NCI-H1694 (cell line): ENCODE data around the gene OR2A25.

Source experiments
- DNase-seq: peaks from one replicate; lab custom pipeline; 2025; lab: John Stamatoyannopoulos, UW

The OR2A25 gene

DNA sequence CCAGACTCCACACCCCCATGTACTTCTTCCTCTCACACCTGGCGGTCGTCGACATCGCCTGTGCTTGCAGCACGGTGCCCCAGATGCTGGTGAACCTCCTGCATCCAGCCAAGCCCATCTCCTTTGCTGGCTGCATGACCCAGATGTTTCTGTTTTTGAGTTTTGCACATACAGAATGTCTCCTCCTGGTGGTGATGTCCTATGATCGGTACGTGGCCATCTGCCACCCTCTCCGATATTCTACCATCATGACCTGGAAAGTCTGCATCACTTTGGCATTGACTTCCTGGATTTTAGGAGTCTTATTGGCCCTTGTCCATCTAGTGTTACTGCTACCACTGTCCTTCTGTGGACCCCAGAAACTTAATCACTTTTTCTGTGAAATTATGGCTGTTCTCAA, 4.8 kb downstream of the OR2A25 start:
- DNase-seq, result no peak

DNA sequence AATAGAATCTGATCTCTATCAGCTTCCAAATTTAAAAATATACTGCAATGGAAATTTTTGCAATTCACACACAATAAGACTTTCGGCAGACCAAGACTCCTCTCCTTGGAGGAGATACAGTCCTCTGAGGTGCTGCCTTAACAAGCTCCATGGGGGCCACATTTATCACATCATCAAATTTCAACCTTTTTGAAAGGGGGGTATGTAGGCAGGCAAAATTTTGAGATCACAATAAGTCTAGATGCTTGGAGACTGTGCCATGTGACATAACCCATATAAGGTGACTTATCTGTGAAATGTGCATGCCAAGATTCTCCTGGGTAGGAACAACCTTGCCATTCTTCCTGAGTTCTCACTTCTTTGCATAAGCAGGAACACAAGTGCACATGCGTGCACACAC, 16.4 kb downstream of the OR2A25 start, which contains the start of gene OR2A12:
Gene OR2A12, plus strand, starts transcription at position 301 of the 400 bp plus-strand sequence. CDS start 8,830 bp downstream, outside the sequence.
- DNase-seq, result no peak

DNA sequence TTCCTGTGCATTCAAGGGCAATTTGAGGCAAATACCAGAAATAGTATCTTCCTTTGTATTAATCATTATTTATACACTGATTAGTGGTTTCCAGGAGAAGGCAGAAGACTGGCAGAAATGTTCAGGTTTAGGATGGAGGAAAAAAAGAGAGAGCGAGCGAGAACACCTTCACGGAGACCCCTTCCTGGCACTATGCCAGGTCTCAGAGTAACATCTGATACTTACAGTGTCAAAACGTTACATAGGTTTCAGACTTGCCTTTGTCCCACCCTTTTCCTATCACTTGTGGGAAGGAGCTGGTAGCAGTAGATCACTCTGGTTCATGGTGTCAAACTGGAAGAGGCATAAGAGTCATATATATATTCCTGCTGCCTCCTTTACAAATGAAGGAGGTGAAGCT, 17.1 kb downstream of the OR2A25 start:
- DNase-seq, result no peak

DNA sequence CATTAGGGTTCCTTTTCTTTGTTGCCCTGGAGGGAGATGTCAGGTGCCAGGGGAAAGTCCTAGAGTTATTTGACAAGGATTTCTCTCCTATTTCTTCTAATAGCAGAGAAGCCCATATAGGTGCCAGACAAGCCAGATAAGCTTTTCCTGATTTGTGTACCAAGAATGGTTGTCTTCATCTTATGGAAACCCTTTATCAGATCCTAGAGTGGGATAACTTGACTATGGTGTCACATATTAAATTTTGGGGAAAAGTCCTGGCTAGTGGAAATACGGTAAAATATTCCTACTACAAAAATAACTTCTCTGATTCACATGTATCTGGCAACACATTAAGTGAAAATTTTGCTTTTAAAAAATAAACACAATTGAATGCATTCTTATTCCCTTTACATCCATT, 17.6 kb downstream of the OR2A25 start:
- DNase-seq, result no peak

DNA sequence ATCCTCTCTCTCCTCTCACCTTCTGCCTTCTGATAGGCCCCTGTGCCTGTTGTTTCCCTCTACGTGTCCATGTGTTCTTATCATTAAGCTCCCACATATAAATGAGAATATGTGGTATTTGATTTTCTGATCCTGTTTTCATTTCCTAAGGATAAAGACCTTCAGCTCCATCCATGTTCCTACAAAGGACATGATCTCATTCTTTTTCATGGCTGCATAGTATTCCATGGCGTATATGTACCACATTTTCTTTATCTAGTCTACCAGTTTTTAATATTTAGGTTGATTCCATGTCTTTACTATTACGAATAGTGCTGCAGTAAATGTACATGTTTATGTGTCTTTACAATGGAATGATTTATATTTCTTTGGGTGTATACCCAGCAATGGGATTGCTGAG, 21.1 kb downstream of the OR2A25 start:
- no peak for DNase-seq

DNA sequence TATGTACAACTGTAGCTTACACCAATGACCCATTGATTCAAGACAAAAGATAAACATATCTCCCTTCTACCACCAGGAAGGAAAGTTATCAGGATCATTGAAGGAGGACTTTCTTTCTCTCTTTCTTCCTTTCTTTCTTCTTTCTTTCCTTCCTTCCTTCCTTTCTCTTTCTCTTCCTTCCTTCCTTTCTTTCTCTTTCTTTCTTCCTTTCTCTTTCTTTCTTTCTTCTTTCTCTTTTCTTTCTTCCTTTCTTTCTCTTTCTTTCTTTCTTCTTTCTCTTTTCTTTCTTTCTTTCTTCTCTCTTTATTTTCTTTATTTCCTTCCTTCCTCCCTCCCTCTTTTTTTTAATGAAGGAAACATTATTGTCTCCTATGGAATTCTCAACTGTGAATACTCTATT, 29.2 kb downstream of the OR2A25 start:
- DNase-seq, result no peak

DNA sequence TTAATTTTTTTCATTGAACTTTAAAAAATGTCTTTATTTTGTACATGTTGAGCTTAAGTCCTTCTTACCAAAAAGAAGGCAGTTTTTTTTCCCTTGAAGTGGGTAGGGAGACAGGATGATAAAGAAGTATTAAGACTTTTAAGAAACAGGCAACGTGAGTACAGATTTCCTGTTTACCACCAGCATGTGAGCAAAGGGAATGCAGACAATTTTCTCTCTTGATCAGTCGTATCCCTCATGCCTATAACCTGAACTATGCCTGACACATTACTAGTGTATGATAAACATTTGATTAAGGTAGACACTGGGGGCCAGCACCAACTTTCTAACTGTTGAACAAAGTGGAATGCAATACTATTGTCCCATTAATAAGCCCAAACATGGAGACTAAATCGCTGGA, 31.0 kb downstream of the OR2A25 start:
- DNase-seq, result no peak

DNA sequence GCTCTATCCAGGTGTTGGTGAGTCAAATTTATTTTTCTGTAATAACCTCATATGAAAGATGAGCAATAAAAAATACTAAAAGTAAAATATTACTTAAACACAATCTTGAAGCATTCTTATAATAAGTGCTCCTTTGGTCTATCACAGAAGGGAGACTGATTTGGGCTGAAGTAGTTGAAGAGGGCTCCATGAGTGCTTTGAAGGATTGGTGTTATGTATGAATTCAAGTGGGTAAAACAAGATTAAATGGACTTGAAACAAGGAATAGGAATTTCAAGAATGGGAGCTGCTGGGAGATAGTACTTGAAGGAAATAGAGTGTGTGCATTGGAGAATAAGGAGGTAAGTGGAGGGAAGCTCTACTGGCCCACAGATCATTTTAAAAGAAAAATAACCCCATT, 32.4 kb downstream of the OR2A25 start:
- no peak for DNase-seq

DNA sequence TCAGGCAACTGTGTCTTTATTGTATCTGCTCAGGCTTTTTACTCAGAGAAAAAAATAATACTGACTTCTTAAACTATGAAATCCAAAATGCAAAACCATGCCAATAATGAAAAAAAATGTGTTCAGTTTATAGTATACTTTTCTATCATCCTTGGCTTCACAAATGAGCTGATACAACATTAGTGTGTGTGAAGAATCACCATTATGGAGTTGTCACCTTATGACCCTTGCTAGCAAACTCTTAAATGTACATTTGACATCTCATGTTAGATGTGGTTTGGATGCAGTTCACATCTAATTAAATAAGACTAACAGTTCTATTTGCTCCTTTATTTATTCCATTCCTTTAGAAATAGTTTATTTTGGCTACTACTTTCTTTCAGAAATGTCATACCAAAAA, 35.6 kb downstream of the OR2A25 start:
- no peak for DNase-seq

DNA sequence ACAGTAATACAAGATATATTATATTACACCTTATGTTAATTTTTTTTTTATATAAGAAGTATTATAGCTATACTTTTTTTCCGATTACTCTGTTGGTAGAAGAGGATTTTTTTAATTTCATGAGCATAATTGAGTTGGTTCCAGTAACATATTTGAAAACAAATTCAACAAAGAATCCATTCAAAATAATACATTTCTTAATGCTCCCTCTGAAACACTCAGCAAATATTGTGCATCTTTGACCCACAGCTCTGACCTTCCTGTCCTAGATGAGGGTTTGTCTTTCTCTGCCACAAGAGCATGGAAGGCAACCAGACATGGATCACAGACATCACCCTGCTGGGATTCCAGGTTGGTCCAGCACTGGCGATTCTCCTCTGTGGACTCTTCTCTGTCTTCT, 39.7 kb downstream of the OR2A25 start, which contains the start of gene OR2A2:
Gene OR2A2, plus strand, starts transcription at position 301 of the 400 bp plus-strand sequence. Its CDS starts 0 bp downstream, at position 301.
- no peak for DNase-seq

DNA sequence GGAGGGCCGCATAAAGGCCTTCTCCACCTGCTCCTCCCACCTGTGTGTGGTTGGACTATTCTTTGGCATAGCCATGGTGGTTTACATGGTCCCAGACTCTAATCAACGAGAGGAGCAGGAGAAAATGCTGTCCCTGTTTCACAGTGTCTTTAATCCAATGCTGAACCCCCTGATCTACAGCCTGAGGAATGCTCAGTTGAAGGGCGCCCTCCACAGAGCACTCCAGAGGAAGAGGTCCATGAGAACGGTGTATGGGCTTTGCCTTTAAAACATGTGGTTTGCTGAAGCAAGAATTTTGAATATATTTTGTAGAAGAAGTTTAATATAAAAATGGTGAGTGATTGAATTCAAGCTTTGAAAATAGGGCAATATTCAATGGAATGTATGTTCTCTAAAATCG, 40.7 kb downstream of the OR2A25 start:
- no peak for DNase-seq

DNA sequence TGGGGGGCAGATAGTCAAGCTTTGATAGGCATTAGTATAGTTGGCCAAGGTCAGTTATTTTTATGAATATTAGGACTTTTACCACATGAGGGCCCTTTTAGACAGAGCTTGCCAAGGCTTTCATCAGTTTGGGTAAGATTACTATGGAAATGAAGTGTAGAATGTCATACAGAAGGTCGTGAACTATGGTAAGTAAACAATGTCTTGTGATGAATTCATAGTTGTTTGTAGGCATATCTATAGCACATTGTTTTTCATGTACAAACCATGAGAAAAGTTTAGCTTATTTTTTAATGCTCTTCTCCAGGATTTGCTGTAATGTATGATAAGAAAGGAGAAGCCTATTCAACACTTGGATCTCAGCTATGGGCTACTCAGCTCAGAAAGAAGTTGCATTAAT, 44.0 kb downstream of the OR2A25 start:
- no peak for DNase-seq

DNA sequence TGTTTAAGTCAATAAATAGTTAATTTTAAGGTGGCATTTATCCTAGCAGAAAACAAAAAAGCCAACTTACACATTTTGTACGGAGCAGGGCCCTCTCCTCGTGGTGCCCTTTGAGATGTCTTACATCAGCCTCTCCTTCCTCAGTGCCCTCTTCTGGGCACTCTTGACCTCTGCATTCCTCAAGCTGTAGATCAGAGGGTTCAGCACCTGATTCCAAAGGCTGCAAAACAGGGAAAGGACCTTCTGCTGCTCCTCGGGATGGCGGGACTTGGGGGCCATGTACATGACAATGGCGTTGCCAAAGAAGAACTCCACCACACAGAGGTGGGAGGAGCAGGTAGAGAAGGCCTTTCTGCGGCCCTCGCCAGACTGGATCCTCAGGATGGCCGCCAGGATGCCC, 48.7 kb downstream of the OR2A25 start:
- no peak for DNase-seq

DNA sequence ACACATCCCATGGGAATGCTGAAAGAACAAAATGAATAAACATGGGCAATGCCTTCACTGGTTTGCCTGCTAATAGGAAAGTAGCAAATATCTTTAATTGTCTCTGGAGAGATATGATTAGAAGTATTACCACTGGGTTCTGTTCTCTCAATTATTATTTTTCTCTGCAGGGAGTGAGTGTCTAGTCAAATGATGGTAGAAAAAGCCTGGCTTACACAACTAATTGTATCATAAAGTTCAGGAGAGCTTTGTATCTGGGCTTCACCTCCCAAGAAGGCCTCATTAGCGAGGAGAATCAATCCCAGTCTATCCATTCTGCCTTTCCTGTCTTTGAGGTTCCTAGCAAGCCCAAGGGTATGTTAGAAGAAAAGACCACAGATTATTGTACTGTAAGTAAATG, 53.3 kb downstream of the OR2A25 start, which contains the start of gene OR2A14:
Gene OR2A14, plus strand, starts transcription at position 301 of the 400 bp plus-strand sequence. CDS start 5,937 bp downstream, outside the sequence.
- DNase-seq, result no peak
